GM19025 (cell line): Measurements from ENCODE around the gene C15orf61.
A peak's percentile ranks its signal among the peaks of the same experiment; 100 is the strongest.

Experiments used
- ATAC-seq: cut with Tn5 transposase; IDR thresholded peaks from one replicate; pipeline ENCODE4 v1.9.1; 2021; ENCODE audit warnings: mild to moderate bottlenecking, low read depth, moderate library complexity; ENCODE audit not compliant: unreplicated experiment

Gene C15orf61

DNA sequence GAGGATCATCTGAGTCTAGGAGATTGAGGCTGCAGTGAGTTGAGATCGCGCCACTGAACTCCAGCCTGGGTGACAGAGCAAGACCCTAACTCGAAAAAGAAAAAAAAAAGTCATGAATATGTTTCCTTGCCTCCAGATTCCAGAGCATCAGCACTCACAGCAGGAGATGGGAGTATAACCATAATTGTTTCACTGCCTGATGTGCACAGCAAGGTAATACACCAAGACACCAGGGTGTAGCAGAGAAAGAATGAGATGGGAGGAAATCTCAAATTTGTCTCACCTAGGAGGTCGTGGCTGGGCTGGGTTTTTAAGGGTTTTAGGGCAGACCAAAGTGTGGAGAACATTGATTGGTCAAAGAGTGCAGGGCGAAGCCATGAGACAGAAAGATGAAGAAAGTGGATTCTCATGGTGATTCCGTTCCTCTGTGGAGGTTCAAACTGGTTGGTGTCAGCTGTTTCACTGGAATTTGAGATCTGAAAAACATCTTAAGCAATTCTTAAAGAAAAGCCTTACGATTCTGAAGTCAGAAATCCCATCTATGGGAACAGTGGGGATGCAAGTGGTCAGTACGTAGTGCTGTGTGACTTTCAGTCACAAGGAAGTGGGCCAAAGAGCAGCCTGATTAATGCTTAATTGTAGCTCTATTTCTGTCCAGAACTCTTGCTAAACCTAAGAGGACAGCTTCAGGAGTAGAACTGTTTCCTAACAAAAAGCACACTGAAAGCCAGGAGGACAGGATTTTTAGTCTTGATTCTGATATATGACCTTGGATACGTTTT lies 7.8 kb upstream of the C15orf61 start:
- no peak for ATAC-seq

DNA sequence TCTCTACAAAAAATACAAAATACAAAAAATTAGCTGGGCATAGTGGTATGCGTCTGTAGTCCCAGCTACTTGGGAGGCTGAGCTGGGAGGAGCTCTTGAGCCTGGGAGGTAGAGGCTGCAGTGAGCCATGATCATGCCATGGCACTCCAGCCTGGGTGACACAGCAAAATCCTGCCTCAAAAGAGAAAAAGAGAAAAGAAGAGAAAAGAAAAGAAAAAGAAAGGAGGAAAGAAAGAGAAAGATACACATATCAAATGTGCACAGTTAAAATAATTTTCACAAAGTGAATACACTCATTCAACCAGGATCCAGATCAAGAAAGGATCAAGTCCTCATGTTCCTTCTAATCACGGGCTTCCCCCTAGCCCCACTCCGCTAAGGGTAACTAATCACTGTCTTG lies 5.8 kb upstream of the C15orf61 start:
- no peak for ATAC-seq

DNA sequence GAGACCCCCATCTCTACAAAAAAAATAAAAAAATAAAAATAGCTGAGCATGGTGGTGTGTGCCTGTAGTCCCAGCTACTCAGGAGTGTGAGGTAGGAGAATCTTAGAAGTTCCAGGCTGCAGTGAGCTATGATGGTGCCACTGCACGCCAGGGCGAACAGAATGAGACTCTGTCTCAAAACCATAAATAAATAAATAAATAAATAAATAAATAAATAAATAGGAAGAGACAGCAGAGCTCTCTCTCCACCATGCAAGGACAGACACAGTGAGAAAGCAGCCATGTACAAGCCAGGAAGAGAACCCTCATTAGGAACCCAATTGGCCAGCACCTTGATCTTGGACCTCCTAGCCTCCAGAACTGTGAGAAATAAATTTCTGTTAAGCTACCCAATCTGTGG lies 5.4 kb upstream of the C15orf61 start:
- ATAC-seq: no peak

DNA sequence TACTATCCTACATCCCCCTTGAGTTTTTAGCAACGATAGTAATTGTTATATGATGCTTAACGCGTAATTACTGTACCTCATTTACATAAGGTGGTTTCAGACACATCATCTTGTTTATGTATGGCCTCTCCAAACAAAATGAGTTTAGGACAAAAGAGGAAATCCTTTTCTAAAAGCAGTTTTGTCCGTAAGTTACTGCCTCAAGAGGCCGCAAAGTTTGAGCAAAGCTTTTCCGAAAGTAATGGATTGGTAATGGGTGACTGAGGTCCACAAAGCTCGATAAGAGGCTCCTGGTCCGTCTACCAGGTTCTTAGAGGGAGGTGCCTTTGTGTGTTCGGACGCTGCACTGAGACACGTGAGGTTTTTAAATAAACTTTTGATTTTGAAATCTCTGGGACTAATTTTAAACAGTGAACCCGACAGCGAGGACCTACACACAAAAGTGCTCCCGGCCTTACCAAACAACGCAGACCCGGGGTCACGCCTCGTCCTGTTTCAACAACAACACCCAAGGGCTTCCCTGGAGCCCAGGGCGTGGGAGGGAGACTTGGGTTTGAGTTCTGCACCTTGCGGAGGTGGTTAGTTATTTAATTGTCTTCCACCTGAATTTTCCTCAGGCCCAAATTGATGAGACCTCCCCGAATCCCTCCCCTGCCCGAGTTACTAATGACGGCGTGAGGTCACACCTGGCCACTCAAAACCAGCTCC lies 456 bp upstream of the C15orf61 start:
- ATAC-seq: no peak

DNA sequence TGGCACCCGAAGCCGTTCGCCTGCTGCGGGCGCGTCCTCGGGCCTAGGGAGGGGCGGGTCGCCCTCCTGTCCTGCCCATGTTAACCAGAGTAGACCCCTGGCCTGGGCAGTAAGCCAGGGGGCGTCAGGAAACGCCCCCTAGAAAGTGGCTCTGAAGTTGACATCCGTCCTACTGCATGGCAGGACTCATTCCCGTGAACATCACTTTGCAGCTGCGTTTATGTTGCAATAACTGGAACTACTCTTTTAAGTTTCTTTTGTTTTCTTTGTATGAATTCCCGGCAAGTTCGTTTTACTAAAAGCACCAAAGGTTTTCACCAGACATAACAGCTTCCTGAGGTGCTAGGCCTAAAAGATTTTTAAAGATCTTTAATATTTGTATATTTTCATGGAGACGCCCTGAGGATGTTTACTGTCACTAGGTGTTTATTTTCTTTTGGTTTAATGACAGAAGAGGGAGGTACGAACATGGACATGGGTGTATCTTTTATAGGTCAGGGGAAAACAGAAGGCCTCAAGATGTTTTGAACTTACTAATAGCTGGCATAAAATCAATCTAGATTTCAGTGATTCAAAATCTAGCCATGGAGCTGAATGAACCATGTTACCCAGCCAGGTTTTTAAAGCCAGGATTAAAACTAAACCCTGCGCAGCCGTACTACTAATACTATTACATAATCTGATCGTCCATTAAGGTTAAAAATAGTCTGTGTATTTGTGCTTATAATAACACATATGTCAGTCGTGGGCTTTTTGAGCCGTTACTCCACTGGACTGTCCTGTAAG lies 1.0 kb downstream of the C15orf61 start:
- no peak for ATAC-seq

DNA sequence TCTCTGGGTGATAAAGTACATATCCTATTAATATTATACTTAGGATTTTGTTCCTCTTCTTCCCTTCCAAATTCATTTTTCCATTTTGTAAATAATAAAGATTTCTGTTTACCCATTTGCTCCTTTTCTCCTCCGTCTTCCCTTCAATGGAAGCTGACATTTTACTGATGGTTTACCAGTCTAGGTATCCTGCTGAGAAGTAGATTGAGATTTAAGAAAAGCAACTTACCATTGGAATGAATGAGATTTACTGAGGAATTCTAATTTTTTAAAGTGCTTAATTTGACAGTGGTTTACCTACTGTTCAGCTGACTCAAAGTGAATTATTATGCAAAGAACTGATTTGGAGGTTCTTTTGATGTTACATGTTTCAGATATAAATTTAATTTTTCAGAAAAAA lies 2.4 kb downstream of the C15orf61 start:
- no peak for ATAC-seq

DNA sequence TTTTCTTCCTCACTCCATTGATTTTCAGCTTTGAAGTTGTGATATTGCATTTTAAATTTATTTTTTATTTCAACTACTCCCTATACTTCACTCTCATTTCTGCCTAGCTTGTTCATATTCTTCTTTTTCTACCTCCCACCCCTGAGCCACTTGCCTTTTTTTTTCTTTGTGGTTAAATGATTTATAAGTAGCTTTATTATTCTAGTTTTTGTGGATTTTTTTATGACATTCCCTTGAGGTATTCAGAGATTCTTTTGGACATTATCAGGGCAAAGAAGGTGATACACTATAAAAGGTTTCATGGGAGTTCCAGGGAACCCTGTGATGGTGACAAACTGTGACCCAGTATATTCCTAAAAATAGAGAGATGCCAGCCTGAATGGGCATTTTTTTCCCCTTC lies 3.3 kb downstream of the C15orf61 start:
- no peak for ATAC-seq

DNA sequence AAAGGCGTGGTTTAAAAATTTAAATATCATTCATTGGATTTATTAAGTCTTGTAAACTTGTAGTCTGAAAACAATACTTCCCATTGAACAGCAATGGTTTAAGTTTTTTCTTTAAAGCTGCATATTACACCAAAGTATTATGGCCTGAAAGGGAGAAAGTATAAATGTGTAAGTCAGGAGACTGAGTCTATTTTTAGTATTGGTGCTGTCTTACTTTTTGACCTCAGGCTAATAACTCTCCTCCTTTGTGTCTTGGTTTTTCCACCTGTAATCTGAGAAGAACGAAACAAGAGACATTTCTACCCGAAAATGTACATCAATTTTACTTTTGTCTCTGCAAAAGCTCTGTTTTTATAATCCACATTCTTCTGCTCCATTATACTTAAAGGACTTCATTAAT lies 7.6 kb downstream of the C15orf61 start:
- ATAC-seq: no peak

DNA sequence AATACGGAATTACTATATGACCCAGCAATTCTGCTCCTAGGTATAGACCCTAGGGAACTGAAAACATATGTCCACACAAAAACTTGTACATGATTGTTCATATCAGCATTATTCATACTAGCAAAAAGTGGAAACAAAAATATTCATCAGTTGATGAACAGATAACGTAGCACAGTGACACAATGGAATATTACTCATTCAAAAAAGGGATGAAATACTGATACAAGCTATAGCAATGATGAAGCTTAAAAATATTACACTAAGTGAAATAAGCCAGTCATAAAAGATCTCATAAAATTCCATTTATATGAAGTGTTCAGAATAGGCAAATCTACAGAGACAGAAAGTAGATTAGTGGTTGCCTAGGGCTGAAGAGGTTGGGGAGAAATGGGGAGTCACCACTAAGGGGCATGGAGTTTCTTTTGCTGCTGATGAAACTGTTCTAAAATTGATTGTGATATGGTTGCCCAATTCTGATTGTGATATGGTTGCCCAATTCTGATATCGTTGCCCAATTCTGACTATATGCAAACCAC lies 10.5 kb downstream of the C15orf61 start:
- ATAC-seq: no peak

DNA sequence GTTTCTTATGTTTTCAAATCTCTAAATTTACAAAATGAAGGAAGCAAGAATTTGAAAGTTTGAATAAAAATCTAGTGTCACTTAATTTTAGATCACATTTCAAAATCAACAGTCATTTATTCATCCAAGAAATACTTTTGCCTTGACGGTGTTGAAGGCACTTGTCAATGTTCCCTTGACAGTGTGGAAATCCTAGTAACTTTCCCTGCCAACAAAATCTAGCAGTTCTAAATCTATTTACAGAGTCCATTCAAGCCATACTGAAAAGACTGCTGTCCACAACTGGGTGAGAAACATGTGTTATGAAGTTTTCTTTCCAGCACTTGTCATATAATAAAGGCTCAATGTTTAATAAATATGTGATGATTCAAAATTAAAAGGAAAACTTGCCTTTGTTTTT lies 12.9 kb downstream of the C15orf61 start:
- no peak for ATAC-seq

DNA sequence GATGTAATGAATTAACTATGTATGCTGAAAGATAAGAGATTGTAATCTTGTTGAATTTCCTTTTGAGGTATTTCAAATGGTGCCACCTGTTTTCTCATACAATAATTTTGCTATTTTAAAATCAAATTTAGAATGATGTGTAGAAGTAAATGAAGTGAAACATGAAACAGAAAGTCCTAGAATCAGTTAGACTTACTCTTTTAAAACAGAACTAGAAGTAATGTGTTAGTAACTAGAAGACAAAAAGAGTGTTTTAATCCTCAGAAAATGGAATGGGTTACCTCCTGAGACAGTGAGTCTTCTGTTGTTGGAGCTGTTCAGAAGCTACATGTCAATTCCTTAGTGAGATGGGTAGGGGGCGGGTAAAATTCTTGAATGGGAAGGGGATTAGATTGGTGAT lies 13.4 kb downstream of the C15orf61 start:
- no peak for ATAC-seq

DNA sequence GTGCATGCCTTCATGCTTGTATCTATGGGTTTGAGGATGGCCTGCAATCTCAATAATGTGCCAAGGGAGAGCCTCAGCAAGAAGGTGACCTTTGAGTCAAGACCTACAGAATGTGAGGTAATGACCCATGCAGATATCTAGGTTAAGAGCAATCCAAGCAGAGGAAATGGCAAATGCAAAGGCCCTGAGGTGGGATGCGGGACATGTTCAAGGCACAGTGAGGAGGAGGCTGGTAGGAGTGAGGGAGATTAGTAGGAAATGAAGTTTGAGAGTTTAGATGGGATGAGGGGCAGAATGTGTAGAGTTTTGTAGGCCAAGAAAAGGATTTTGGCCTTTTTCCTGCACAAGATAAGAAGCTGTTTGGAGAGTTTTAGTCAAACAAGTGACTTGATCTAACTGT lies 16.8 kb downstream of the C15orf61 start:
- ATAC-seq: no peak

DNA sequence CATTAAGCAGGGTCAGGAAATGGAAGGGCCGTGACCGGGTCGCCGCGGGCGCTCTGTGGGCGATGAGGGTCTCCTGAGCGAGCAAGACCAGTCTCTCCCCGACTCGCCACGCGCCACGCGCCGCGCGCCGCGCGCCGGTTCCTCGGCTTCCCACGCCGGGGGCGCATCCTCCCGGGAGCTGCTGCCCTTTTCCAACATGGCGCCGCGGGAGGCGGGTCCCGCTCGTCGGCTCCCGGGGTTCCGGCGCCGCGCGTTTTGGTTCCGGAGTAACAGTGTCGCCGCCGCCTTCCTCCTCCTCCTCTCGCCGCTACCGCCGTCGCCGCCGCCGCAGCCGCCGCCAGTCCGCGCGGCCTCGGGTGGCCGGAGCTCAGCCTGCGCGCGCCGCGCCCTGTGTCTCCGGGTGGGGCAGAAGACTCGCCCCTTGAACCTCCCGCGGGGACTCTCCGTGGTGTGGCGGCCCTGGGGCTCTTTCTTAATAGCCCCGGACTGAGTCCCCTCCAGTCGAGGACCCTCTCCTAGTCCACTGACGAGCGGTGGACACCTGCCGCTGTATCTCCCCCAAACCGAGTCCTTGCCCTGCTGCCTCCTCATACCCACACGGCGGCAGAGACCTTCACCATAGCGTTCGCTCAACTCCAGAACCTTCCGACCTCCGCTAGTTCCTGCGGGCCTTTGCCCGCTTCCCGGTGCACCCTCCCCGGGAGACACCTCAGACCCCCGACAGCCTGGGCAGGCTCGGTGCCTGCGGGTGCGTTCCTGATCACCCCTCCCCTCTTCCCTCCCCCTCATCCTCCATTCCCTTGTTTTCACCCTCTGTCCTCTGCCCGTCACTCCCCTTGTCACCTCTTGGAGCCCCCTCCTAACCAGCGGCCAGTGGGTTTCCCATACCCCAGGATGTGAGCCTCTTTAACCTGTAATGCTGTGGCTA lies 21.8 kb downstream of the C15orf61 start, which contains the start of gene MAP2K5:
MAP2K5 (plus strand) TSS at position 284 of the 928 bp plus-strand sequence; CDS start at position 917, 633 bp downstream.
- peak; percentile 50 for ATAC-seq

DNA sequence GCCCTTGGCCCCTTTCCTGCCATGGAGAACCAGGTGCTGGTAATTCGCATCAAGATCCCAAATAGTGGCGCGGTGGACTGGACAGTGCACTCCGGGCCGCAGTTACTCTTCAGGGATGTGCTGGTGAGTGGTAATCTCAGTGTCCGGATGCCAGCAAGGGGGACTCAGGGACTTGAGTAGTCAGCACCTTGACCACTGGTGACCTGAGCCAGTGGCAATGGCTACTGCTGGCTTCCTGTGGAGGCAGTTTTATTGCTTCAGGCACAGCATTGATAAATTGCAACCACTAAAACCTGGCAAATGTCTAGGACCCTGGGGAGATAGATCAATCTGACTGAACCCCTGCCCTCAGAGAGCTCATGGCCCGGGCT lies 22.4 kb downstream of the C15orf61 start:
- ATAC-seq: no peak

DNA sequence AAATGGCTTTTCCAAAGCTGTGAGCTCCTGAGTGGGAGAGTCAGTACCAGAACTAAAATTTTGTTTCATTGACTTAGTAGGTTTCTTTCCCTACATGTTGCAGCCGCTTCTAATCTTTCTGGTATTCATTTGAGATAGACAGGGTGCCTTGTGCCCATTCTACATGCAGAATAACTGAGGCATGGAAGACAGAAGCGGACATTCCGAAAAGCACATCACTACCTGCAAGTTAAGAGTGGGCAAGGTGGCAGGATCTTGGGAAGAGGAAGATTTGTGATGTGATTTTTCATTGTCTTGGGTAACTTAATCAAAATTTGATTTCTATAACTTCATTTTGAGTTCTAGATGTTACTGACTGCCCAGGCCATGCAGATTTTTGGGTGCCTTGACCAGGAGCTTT lies 23.5 kb downstream of the C15orf61 start:
- ATAC-seq: no peak

DNA sequence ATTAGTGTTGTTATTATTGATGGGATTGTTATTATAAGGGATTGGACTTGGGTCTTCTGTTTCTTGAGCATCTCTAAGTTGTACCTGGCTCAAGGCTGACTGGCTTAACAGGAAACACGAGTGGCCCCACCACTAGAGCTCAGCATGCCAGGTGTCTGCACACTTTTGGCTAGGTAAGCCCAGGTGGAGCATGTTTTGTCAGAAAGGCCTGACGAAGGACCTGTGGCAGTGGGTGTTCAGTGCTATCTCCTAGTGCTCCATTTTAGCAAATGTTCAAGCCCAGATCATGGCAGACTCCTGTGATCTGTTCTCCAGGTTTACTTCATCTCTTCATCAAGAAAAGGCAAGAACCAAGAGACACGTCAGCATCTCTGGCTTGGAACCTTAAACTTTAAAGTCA lies 24.9 kb downstream of the C15orf61 start:
- ATAC-seq: no peak

DNA sequence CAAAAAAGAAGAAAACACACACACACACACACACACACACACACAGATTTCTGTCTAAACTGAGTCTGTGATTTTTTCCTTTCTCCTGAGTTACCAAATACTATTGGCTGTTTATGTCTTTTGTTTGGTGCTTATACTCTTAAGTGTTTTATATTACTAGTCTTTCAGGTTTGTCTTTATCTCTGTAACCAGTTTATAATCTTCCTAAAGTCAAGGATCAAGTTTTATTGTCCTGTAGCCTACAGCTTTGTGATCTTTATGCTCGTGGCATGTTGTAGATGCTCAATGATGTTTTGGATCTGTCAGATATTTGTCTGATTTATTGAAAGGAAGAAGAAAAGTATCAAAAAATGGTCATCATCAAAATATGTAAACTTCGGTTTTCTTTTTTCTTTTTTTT lies 26.1 kb downstream of the C15orf61 start:
- no peak for ATAC-seq

DNA sequence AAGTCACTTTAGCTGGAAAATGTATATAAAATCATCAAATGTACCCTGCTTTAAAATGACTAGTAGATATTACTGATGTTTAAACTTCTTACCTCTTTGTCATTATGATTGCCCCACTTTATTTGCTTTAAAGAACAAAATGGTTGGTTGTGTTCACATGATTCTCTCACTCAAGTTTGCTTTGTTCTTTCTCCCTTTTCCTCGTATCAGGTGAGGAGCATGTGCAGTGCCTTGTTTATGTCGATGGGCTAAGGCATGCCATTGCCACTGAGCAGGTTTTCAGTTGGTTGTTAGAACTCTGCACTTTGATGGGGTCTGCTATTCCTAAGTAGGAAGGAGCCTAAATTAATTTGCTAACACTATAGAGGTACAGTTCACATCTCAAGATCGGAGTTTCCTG lies 26.9 kb downstream of the C15orf61 start:
- no peak for ATAC-seq

DNA sequence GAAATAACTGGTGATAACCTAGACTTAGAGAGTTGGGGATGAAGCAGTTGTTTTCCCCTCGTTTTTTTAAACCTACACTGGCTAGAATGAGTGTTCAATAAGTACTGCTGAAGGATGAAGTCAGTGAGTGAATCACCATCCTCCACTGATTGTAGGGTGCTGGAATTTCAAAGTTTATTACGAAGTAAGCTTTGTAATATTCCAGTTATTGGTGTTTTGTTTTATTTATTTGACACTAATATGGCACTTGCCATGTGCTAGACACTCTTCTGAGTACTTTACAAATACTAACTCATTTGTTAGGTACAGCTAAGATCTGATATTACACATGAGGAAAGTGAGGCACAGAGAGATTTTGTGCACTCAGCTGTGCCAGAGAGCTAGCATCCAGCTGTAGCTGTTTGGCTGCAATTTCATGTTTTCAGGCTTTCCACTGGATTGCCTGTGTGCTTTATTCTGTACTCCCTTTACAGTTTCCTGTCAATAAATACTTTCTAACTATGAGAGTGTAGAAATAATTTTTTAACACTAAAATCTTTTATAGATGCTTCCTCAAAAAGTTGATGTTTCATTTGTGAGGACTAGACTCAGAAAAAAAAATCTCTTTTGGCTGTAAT lies 27.4 kb downstream of the C15orf61 start:
- ATAC-seq: no peak
